Measurements from ENCODE around the gene POLR3B.
"Not testable (repeated sequence)": the region's sequence is repeated elsewhere in the genome, so short reads cannot be mapped to it uniquely, and the experiment has no call there.

The POLR3B gene

DNA sequence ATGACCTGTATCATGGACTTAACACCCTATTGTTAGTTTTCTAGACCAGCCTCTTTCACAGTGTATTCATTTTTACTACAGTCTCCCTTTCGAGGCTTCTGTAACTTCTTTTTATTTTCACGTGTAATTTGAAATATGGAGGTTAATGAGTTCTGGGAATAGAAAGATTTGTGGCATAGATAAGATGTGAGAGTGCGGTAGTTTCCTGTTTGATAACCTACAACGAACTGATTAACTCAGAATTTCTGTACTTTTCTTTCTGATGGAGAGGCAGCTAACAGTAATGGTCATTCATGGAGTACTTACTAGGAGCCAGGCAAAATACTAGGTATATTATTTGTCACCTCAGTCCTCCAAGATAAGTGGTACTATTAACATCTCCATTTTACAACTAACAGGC is 21.2 kb downstream of the POLR3B start:
- TF ChIP-seq, protein P1, sequence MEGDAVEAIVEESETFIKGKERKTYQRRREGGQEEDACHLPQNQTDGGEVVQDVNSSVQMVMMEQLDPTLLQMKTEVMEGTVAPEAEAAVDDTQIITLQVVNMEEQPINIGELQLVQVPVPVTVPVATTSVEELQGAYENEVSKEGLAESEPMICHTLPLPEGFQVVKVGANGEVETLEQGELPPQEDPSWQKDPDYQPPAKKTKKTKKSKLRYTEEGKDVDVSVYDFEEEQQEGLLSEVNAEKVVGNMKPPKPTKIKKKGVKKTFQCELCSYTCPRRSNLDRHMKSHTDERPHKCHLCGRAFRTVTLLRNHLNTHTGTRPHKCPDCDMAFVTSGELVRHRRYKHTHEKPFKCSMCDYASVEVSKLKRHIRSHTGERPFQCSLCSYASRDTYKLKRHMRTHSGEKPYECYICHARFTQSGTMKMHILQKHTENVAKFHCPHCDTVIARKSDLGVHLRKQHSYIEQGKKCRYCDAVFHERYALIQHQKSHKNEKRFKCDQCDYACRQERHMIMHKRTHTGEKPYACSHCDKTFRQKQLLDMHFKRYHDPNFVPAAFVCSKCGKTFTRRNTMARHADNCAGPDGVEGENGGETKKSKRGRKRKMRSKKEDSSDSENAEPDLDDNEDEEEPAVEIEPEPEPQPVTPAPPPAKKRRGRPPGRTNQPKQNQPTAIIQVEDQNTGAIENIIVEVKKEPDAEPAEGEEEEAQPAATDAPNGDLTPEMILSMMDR (IDR thresholded peaks at IDR 0.05; ENCODE audit: control insufficient read depth, extremely low read depth, insufficient read depth), result no peak
- H3K4me3 ChIP-seq (ENCODE audit: low read depth, low read length), result no peak overlapping the region
- no peak for DNase-seq (ENCODE audit: low read depth)

DNA sequence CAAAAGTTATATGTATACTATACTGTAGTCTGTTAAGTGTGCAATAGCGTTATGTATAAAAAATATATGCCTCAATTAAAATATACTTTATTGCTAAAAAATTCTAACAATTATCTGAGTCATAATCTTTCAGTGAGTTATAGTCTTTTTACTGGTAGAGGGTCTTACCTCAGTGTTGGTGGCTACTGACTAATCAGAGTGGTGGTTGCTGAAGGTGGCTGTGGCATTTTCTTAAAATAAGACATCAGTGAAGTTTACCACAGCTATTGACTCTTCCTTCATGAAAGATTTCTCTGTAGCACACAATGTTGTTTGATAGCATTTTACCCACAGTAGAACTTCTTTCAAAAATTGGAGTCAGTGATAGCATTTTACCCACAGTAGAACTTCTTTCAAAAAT is 23.4 kb downstream of the POLR3B start:
- DNase-seq (ENCODE audit: low read depth), result no peak
- TF ChIP-seq, protein P1 (IDR thresholded peaks at IDR 0.05; ENCODE audit: control insufficient read depth, extremely low read depth, insufficient read depth), result no peak
- no peak overlapping the region for H3K4me3 ChIP-seq (ENCODE audit: low read depth, low read length)

DNA sequence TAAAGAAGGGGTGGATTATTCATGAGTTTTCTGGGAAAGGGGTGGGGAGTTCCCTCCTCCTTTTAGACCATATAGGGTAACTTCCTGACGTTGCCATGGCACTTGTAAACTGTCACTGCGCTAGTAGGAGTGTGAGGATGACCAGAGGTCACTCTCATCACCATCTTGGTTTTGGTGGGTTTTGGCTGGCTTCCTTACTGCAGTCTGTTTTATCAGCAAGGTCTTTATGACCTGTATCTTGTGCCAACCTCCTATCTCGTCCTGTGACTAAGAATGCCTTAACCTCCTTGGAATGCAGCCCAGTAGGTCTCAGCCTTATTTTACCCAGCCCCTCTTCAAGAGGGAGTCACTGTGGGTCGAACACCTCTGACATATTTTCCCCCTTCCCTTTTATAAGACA is 24.3 kb downstream of the POLR3B start:
- H3K4me3 ChIP-seq (ENCODE audit: low read depth, low read length); DNase-seq (ENCODE audit: low read depth): not testable (repeated sequence)

DNA sequence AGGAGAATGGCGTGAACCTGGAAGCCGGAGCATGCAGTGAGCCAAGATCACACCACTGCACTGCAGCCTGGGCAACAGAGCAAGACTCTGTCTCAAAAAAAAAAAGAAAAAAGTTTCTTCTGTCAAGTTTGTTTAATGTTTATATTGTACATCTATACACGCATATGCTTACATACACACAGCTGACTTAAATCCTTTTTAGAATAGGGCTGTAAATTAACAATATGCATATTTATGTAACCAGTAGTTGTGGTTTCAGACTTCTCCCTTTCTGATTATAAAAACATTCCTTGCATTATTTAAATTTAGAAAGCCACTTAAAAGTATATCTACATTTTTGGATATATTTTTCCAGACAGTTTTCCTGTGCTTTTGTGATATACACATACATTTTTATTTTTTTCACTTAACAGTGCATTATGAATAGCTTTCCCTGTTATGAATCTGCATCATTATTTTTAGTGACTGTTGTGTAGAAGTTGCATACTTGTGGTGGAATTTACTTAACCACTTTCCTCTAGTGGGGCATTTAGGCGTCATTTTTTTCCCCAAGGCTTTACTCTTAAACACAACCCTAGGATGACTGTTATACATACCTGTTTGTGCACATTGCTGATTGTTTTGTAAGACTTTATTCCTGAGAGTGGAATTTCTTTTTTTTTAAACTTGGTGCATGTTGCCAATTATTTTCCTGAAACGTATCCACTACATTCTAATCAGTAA is 29.4 kb downstream of the POLR3B start:
- no peak for DNase-seq (ENCODE audit: low read depth)
- TF ChIP-seq, protein P1 (IDR thresholded peaks at IDR 0.05; ENCODE audit: control insufficient read depth, extremely low read depth, insufficient read depth), result no peak

DNA sequence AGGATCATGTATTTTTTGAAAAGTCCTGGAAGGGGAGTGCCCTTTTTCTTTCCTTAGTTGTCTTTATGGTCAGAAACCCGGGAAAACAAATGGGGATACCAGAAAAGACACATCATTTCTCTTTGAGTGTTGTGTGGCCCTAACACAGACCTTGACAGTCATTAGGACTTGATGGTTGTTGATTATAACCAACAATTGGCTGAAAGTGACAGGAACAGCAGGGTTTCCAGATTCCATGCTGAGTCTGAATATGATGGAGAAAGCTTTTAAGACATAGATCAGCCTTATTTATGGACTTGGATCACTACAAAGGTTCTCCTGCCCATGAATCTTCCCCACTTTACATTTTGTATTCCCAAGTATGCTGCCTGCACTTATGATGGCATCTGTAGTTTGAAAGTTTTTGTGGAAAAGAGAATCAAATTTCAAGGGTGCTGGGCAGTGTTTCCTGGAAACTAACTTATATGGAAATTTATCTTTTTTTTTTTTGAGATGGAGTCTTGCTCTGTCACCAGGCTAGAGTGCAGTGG is 30.4 kb downstream of the POLR3B start:
- H3K4me3 ChIP-seq (ENCODE audit: low read depth, low read length), result no peak overlapping the region
- TF ChIP-seq, protein P1 (IDR thresholded peaks at IDR 0.05; ENCODE audit: control insufficient read depth, extremely low read depth, insufficient read depth), result no peak
- no peak for DNase-seq (ENCODE audit: low read depth)

More for the DNA sequence above, 29.4 kb downstream of the POLR3B start:
- no peak overlapping the region for H3K4me3 ChIP-seq (ENCODE audit: low read depth, low read length)

DNA sequence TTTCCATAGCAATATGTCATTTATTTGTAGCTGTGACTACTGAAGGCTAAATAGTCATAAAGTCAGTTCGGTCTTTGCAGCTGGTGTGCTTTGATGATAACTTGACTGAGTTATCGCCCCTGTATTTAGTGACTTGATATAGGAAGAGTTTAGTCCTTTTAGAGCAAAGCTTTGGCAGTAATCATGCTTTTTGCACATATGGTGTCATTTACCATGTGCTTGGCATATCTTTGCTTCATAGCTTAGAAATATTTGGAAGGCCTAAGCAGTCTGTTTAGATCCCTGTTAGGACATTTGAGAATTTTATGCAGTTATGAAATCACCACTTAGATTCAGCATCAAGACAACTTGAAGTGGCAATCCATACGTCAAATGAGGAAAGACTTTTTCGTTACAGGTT is 31.6 kb downstream of the POLR3B start:
- H3K4me3 ChIP-seq (ENCODE audit: low read depth, low read length), result no peak overlapping the region
- TF ChIP-seq, protein P1 (IDR thresholded peaks at IDR 0.05; ENCODE audit: control insufficient read depth, extremely low read depth, insufficient read depth), result no peak
- DNase-seq (ENCODE audit: low read depth), result no peak

DNA sequence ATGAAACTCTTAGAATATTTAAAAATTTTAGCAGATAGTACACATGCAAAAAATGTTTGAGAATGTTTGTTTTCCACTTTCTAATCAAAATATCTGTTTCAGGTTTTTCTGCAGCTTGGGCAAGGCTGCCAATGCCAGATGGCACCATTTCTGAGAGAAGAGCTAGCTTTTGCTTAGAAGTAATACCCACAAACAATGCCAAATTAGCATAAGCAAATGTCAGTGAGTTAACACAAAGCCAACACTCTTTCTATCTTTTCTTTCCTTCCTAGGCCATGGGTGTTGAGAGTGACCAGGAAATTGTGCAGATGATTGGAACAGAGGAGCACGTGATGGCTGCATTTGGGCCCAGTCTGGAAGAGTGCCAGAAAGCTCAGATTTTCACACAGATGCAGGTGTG is 35.2 kb downstream of the POLR3B start:
- TF ChIP-seq, protein P1 (IDR thresholded peaks at IDR 0.05; ENCODE audit: control insufficient read depth, extremely low read depth, insufficient read depth), result no peak
- no peak overlapping the region for H3K4me3 ChIP-seq (ENCODE audit: low read depth, low read length)
- DNase-seq (ENCODE audit: low read depth), result no peak

Data from LNCaP clone FGC (cell line).